ENCODE data around the gene NPAS1. TPM values are rescaled to one million over a fixed set of nuclear protein-coding genes. Genes with fewer than 3 reads are reported as not detected.

Gene NPAS1
- total and polyA plus RNA-seq, 2 of the 13 experiments (the other 11 are each of a cell fraction or from before 2014, with no cell fraction given), result 0.35 to 2.9 TPM

GRCh38 chr19:46984077-46985010, 35.3 kb upstream of the NPAS1 start (continued):
- TF ChIP-seq ZNF383 (CRISPR knock-in tag; IDR thresholded peaks at IDR 0.05; ENCODE audit: borderline replicate concordance) (no peak), KMT2A (CRISPR knock-in tag; IDR thresholded peaks at IDR 0.05) (peak; percentile 84), ZNF552 (CRISPR knock-in tag; IDR thresholded peaks at IDR 0.05; ENCODE audit: borderline replicate concordance) (no peak), ZNF234 (CRISPR knock-in tag; conservative IDR thresholded peaks at IDR 0.05) (no peak), SP2 (CRISPR knock-in tag; IDR thresholded peaks at IDR 0.05) (no peak), ERF (CRISPR knock-in tag; IDR thresholded peaks at IDR 0.05) (peak; percentile 91), PATZ1 (CRISPR knock-in tag; IDR thresholded peaks at IDR 0.05) (peak; percentile 64; the same call in 1 of the 2 replicates), PRDM15 (CRISPR knock-in tag; IDR thresholded peaks at IDR 0.05) (no peak; the same call in 1 of the 2 replicates), ATF7-NPFF (CRISPR knock-in tag; IDR thresholded peaks at IDR 0.05; ENCODE audit: low read depth) (peak; percentile 61; the same call in 1 of the 2 replicates), U2AF2 (IDR thresholded peaks at IDR 0.05; ENCODE audit: low read depth, low read length) (no peak), ZNF253 (CRISPR knock-in tag; IDR thresholded peaks at IDR 0.05; ENCODE audit: borderline replicate concordance) (no peak), ZUFSP (CRISPR knock-in tag; IDR thresholded peaks at IDR 0.05; ENCODE audit: borderline replicate concordance) (no peak), ATF7 (IDR thresholded peaks at IDR 0.05) (no peak; the same call in 1 of the 2 replicates), ATF7 (CRISPR knock-in tag; IDR thresholded peaks at IDR 0.05) (0 out of 2 replicates have a peak, but pooled peaks have one; percentile 52), HHEX (CRISPR knock-in tag; IDR thresholded peaks at IDR 0.05) (peak; percentile 61), ZBTB7A (CRISPR knock-in tag; IDR thresholded peaks at IDR 0.05) (no peak; the same call in 1 of the 2 replicates), ZNF674 (CRISPR knock-in tag; IDR thresholded peaks at IDR 0.05; ENCODE audit: low read depth) (no peak), KLF9 (CRISPR knock-in tag; IDR thresholded peaks at IDR 0.05; ENCODE audit: low read depth) (no peak), CSRNP2 (CRISPR knock-in tag; conservative IDR thresholded peaks at IDR 0.05; ENCODE audit: low read depth) (no peak), ZNF207 (IDR thresholded peaks at IDR 0.05; ENCODE audit: borderline replicate concordance) (no peak), ATRX (CRISPR knock-in tag; IDR thresholded peaks at IDR 0.05; ENCODE audit: borderline replicate concordance) (no peak)
